HepG2 (cell line): Measurements from ENCODE around the gene OR8G1. TPM values are rescaled to one million over a fixed set of nuclear protein-coding genes. Genes with fewer than 3 reads are reported as not detected.
"Not testable (repeated sequence)": the region's sequence is repeated elsewhere in the genome, so short reads cannot be mapped to it uniquely, and the experiment has no call there.

Source experiments
- ATAC-seq: fragments of 200-7000 bp; cut with Tn5 transposase; 3 replicates; pipeline ENCODE4 v1.9.1; 2020; ENCODE audit warnings: mild to moderate bottlenecking, moderate library complexity
- BruUV-seq: library from RNA; stranded (reverse); fragments of 400-500 nt; replicated peaks from 2 replicates; lab custom pipeline; 2021; lab: Mats Ljungman, UMichigan
- CTCF ChIA-PET: fragments of 300-600 bp; formaldehyde crosslinking; extraction: SDS; loops from one replicate; lab custom pipeline; 2021; ENCODE audit warnings: low total read pairs, inconsistent platforms, low intra/inter-chr PET ratio; lab: Yijun Ruan, JAX
- POLR2A ChIA-PET: fragments of 350-600 bp; sonication (Branson Sonifier 250); formaldehyde crosslinking; loops from one replicate; lab custom pipeline; 2020; ENCODE audit warnings: antibody characterized with exemption, inconsistent platforms; lab: Yijun Ruan, JAX
- DNase-seq: peaks from one replicate; pipeline ENCODE4 v3.0.0-alpha.2; 2015; ENCODE audit warnings: low spot score
- FAIRE-seq: peaks from 3 replicates; lab custom pipeline; 2011; peaks lifted over from hg19 to GRCh38; lab: Jason Lieb, UNC
- H2AFZ ChIP-seq: one replicate; pipeline ENCODE4 v1.6.1; 2011; ENCODE audit warnings: low read length, inconsistent platforms
- H3K27ac ChIP-seq: fragments of 300-600 bp; 3 replicates; pipeline ENCODE4 v1.8.0; 2011; ENCODE audit warnings: mixed run types, mild to moderate bottlenecking, mixed read lengths, low read length, inconsistent platforms; ENCODE audit not compliant: insufficient read depth; ENCODE audit errors: extremely low read length
- H3K27me3 ChIP-seq, 2 experiments: fragments of 200-600 bp in 1 of 2; 2 replicates in 1 of 2; 3 replicates in 1 of 2; pipeline versions ENCODE4 v1.6.0 to v1.8.0; 2011; ENCODE audit warnings: low read length in 2 of 2, mild to moderate bottlenecking in 2 of 2, moderate library complexity in 2 of 2, inconsistent platforms in 1 of 2; ENCODE audit not compliant: insufficient read depth in 2 of 2, control insufficient read depth in 1 of 2
- H3K36me3 ChIP-seq, 2 experiments: fragments of 200-600 bp in 1 of 2; replicated peaks in 1 of 2; 2 replicates in 1 of 2; 3 replicates in 1 of 2; pipeline versions ENCODE4 v1.5.1 to v1.8.0; 2011; ENCODE audit warnings: low read length in 2 of 2, inconsistent platforms in 1 of 2; ENCODE audit not compliant: insufficient read depth in 2 of 2, control insufficient read depth in 1 of 2
- H3K4me1 ChIP-seq: 2 replicates; pipeline ENCODE4 v1.5.1; 2012; ENCODE audit warnings: low read length, inconsistent platforms; ENCODE audit not compliant: insufficient read depth
- H3K4me2 ChIP-seq: 2 replicates; pipeline ENCODE4 v1.6.0; 2011; ENCODE audit warnings: low read depth, low read length, inconsistent platforms
- H3K4me3 ChIP-seq, 3 experiments: fragments of 200-600 bp in 1 of 3; sonication (generic), shearing (Covaris generic) in 1 of 3; replicated peaks in 1 of 3; 2 replicates each; pipeline ENCODE4 v1.5.1; 2011 to 2016; ENCODE audit warnings: low read length in 3 of 3, inconsistent platforms in 2 of 3, low read depth in 2 of 3, mild to moderate bottlenecking in 2 of 3, control low read depth in 1 of 3, mixed read lengths in 1 of 3; ENCODE audit not compliant: insufficient read depth in 1 of 3
- H3K79me2 ChIP-seq: one replicate; pipeline ENCODE4 v1.6.1; 2011; ENCODE audit warnings: low read length, inconsistent platforms; ENCODE audit not compliant: insufficient read depth
- H3K9ac ChIP-seq: 2 replicates; pipeline ENCODE4 v1.6.0; 2011; ENCODE audit warnings: mild to moderate bottlenecking, low read depth, low read length, inconsistent platforms; ENCODE audit not compliant: insufficient read depth
- H3K9me3 ChIP-seq: 2 replicates; pipeline ENCODE4 v1.5.1; 2012; ENCODE audit warnings: mild to moderate bottlenecking, low read length
- H4K20me1 ChIP-seq: 2 replicates; pipeline ENCODE4 v1.6.0; 2011; ENCODE audit warnings: inconsistent platforms, mild to moderate bottlenecking, low read length, moderate library complexity; ENCODE audit not compliant: insufficient read depth
- CEBPB ChIP-seq: IDR thresholded peaks from 2 replicates; pipeline ENCODE4 v1.6.1; 2011; ENCODE audit warnings: low read depth, low read length, improper control_type of control experiment, borderline replicate concordance
- KLF12 ChIP-seq: sonication (generic); formaldehyde crosslinking; IDR thresholded peaks from 2 replicates; pipeline ENCODE4 v1.4.0; 2020; ENCODE audit warnings: missing genetic modification reagents, borderline replicate concordance
- ZIK1 ChIP-seq: sonication (generic); formaldehyde crosslinking; IDR thresholded peaks from 2 replicates; pipeline ENCODE4 v1.5.0; 2020; ENCODE audit warnings: mild to moderate bottlenecking, low read depth, missing genetic modification reagents, borderline replicate concordance
- ZNF317 ChIP-seq: sonication (generic); formaldehyde crosslinking; IDR thresholded peaks from 2 replicates; pipeline ENCODE4 v1.5.0; 2020; ENCODE audit warnings: mild to moderate bottlenecking, missing genetic modification reagents
- ZNF512B ChIP-seq: sonication (generic); formaldehyde crosslinking; IDR thresholded peaks from 2 replicates; pipeline ENCODE4 v1.5.1; 2020; ENCODE audit warnings: missing genetic modification reagents, mild to moderate bottlenecking, borderline replicate concordance
- ZNF547 ChIP-seq: sonication (generic); formaldehyde crosslinking; IDR thresholded peaks from 2 replicates; pipeline ENCODE4 v1.5.1; 2020; ENCODE audit warnings: mild to moderate bottlenecking, missing genetic modification reagents
- ZNF567 ChIP-seq: sonication (generic); formaldehyde crosslinking; IDR thresholded peaks from 2 replicates; pipeline ENCODE4 v1.8.1; 2023; ENCODE audit warnings: mild to moderate bottlenecking, missing genetic modification reagents, borderline replicate concordance
- WGBS: methylation state at CpG from one replicate; pipeline ENCODE4 v1.1.6; 2017; ENCODE audit warnings: low lambda C conversion rate; 5-methylcytosine and 5-hydroxymethylcytosine counted together
- in situ Hi-C: cut with HindIII; loops from 2 replicates; pipeline ENCODE4 v1.10.0; 2017; ENCODE audit warnings: low pct_unique_long_range_greater_than_20kb; ENCODE audit not compliant: extremely low pct_ligation_motif_present
- intact Hi-C: fragments of 100-400 bp; cut with micrococcal nuclease; formaldehyde crosslinking; loops from one replicate; pipeline ENCODE4 v1.10.0; 2022; ENCODE audit not compliant: unreplicated experiment
- polyA plus RNA-seq, 8 experiments: library from polyadenylated mRNA; depleted of rRNA in 3 of 8; stranded (reverse) in 7 of 8; unstranded in 1 of 8; fragments of >200 nt; fragmentation: Illumina TruSeq in 4 of 8; extraction: Trizol in 4 of 8; gene quantifications; 2 replicates each; pipeline versions ENCODE4 v1.2.1 to v1.2.3, GENCODE V29; 2011 to 2016; ENCODE audit warnings: low read depth in 4 of 8, missing spikeins in 1 of 8, mixed read lengths in 1 of 8; ENCODE audit not compliant: insufficient read depth in 1 of 8
- total RNA-seq, 5 experiments: library from RNA; depleted of rRNA; stranded (reverse); fragments of >200 nt; fragmentation: Illumina TruSeq; extraction: Trizol; gene quantifications; 2 replicates each; pipeline ENCODE4 v1.2.3, GENCODE V29; 2016; ENCODE audit warnings: low read depth in 1 of 5
- TF ChIP-seq, protein P1 (sequence below): sonication (generic); formaldehyde crosslinking; IDR thresholded peaks from 2 replicates; pipeline ENCODE4 v1.9.0; 2021; ENCODE audit warnings: missing genetic modification reagents, mild to moderate bottlenecking, borderline replicate concordance

OR8G1 gene
- total and polyA plus RNA-seq, 2 of the 13 experiments (the other 11 are each of a cell fraction or from before 2014, with no cell fraction given), result not detected

- no peak overlapping the region for H3K27ac ChIP-seq
- no peaks in the 10 kb centered on the region for H3K27me3 ChIP-seq
- no peaks in the 10 kb centered on the region for H4K20me1 ChIP-seq
- H3K36me3 ChIP-seq, result no peaks in the 10 kb centered on the region
- TF ChIP-seq CEBPB, result peak; percentile 81
- no peak for TF ChIP-seq ZNF512B (CRISPR knock-in tag)
- TF ChIP-seq, protein P1, sequence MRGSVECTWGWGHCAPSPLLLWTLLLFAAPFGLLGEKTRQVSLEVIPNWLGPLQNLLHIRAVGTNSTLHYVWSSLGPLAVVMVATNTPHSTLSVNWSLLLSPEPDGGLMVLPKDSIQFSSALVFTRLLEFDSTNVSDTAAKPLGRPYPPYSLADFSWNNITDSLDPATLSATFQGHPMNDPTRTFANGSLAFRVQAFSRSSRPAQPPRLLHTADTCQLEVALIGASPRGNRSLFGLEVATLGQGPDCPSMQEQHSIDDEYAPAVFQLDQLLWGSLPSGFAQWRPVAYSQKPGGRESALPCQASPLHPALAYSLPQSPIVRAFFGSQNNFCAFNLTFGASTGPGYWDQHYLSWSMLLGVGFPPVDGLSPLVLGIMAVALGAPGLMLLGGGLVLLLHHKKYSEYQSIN, result no peak
- no peak overlapping the region for H2AFZ ChIP-seq
- POLR2A ChIA-PET, result no interaction called here
- H3K9ac ChIP-seq, result no peak overlapping the region
- FAIRE-seq (no peak), DNase-seq (no peak), ATAC-seq (no peak)
- no peak overlapping the region for H3K4me3 ChIP-seq
- CTCF ChIA-PET, result no interaction called here
- H3K4me2 ChIP-seq, result no peak overlapping the region
- BruUV-seq, result no TSS peak
- H3K79me2 ChIP-seq, result no peaks in the 10 kb centered on the region
- in situ Hi-C loops (no loop called here), intact Hi-C loops (no loop called here)
- WGBS, result 0% methylated on average over 1 of the region's 1 CpG
- no peaks in the 10 kb centered on the region for H3K4me1 ChIP-seq
- no peaks in the 10 kb centered on the region for H3K9me3 ChIP-seq
Measured at GRCh38 chr11:124233376-124233775, 7.5 kb upstream of the OR8G1 start.

DNA sequence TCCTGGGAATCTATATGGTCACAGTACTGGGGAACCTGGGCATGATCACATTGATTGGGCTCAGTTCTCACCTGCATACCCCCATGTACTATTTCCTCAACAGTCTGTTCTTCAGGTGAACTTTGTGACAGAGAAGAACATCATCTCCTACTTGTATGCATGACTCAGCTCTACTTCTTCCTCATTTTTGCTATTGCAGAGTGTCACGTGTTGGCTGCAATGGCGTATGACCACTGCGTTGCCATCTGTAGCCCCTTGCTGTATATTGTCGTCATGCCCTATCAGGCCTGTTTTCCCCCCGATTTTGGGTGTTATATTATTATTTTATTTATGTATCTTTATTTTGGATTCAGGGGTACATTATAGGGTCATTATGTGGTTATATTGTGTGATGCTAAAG is 2.4 kb upstream of the OR8G1 start:
- POLR2A ChIA-PET, result no interaction called here
- no peaks in the 10 kb centered on the region; a peak in 1 of 5 replicates for H3K27me3 ChIP-seq
- no peaks in the 10 kb centered on the region for H4K20me1 ChIP-seq
- no peak overlapping the region for H3K27ac ChIP-seq
- no peak for DNase-seq
- no peak for TF ChIP-seq ZNF317 (CRISPR knock-in tag)
- TF ChIP-seq ZNF567 (CRISPR knock-in tag), result no peak
- no peak for TF ChIP-seq KLF12 (CRISPR knock-in tag)
- TF ChIP-seq ZNF547 (CRISPR knock-in tag), result no peak
- TF ChIP-seq ZIK1, result no peak
- TF ChIP-seq, all 625 proteins: peak for 0
- no peaks in the 10 kb centered on the region for H3K79me2 ChIP-seq
- no peak overlapping the region for H3K9ac ChIP-seq
- no peak overlapping the region for H2AFZ ChIP-seq
- no peaks in the 10 kb centered on the region for H3K9me3 ChIP-seq
- H3K36me3 ChIP-seq, result no peaks in the 10 kb centered on the region
- no TSS peak for BruUV-seq
- in situ Hi-C loops (no loop called here), intact Hi-C loops (no loop called here)
- H3K4me2 ChIP-seq, result no peak overlapping the region
- no peak for ATAC-seq
- FAIRE-seq, result no peak
- 37% methylated on average over 5 of the region's 5 CpGs for WGBS
- H3K4me1 ChIP-seq, result no peaks in the 10 kb centered on the region
- CTCF ChIA-PET, result no interaction called here
- no peak overlapping the region for H3K4me3 ChIP-seq

GRCh38 chr11:124249869-124250268 is 9.0 kb downstream of the OR8G1 start:
- H3K9me3 ChIP-seq, H3K27me3 ChIP-seq, H3K4me3 ChIP-seq, H3K36me3 ChIP-seq, DNase-seq, CTCF ChIA-PET, H3K27ac ChIP-seq, H3K4me1 ChIP-seq, H4K20me1 ChIP-seq, H2AFZ ChIP-seq, BruUV-seq, H3K79me2 ChIP-seq, FAIRE-seq, H3K9ac ChIP-seq, in situ Hi-C loops, H3K4me2 ChIP-seq, intact Hi-C loops, POLR2A ChIA-PET, ATAC-seq: not testable (repeated sequence)
- WGBS, result 0% methylated on average over 3 of the region's 3 CpGs
